Ovary (tissue), 3 donors: Measurements from ENCODE around the gene ZNF236.

Source experiments
- CTCF ChIP-seq, 3 donors: fragments of 450-650 bp in 2 of 3; fragments of 200-600 bp in 1 of 3; IDR thresholded peaks; one replicate each; pipeline versions ENCODE4 v1.5.1 to v1.8.0; 2016 to 2022; ENCODE audit warnings: antibody characterized with exemption in 3 of 3, mild to moderate bottlenecking in 1 of 3
- POLR2A ChIP-seq: fragments of 450-650 bp; IDR thresholded peaks from one replicate; pipeline ENCODE4 v1.6.1; 2017; ENCODE audit warnings: antibody characterized with exemption, mild to moderate bottlenecking, moderate library complexity
- donor health status: DM: no; HTN: no; CAD: no.

DNA sequence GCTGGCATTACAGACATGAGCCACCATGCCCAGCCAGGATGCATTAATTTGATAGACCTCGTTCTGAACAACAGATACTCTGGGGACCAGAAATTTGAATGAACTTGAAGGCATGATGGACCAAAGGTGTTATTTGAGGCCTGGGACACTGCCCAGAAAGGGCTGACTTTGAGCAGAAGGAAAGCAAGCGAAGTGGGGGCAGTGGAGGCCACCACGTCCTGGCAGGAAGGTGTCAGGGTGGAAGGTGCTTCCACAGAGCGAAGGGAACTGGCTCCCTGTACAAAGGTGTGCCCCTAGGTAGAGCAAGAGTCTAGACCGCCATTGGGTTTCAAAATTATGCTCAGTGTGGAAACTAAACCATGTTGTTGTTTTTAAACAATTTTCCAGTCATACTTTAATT, 23.9 kb downstream of the ZNF236 start:
- TF ChIP-seq CTCF (IDR thresholded peaks at IDR 0.05): no peak
- no peak for TF ChIP-seq POLR2A
